Muscle layer of duodenum (tissue), 2 donors: ENCODE data around the gene KANK2.
"Not testable (repeated sequence)": the region's sequence is repeated elsewhere in the genome, so short reads cannot be mapped to it uniquely, and the experiment has no call there.

ENCODE experiments used
- H3K27ac ChIP-seq: one replicate; pipeline ENCODE4 v1.7.0; 2013; ENCODE audit warnings: mild to moderate bottlenecking, low read length
- H3K27me3 ChIP-seq: one replicate; pipeline ENCODE4 v1.7.0; 2013; ENCODE audit warnings: low read depth, mild to moderate bottlenecking, control low read depth, low read length
- H3K36me3 ChIP-seq, 2 donors: one replicate each; pipeline ENCODE4 v1.7.0; 2013; ENCODE audit warnings: low read length in 2 of 2, control low read depth in 1 of 2, mild to moderate bottlenecking in 1 of 2; ENCODE audit not compliant: insufficient read depth in 2 of 2, control insufficient read depth in 1 of 2
- H3K4me1 ChIP-seq, 2 donors: one replicate each; pipeline ENCODE4 v1.7.0; 2013; ENCODE audit warnings: low read length in 2 of 2, mild to moderate bottlenecking in 2 of 2, control low read depth in 1 of 2, moderate library complexity in 1 of 2; ENCODE audit not compliant: insufficient read depth in 2 of 2, control insufficient read depth in 1 of 2
- H3K4me3 ChIP-seq, 2 donors: one replicate each; pipeline ENCODE4 v1.7.0; 2013; ENCODE audit warnings: low read length in 2 of 2, low read depth in 1 of 2, mild to moderate bottlenecking in 1 of 2
- H3K9me3 ChIP-seq, 2 donors: one replicate each; pipeline ENCODE4 v1.7.0; 2013; ENCODE audit warnings: low read length in 2 of 2, control low read depth in 1 of 2, mild to moderate bottlenecking in 1 of 2; ENCODE audit not compliant: control insufficient read depth in 1 of 2
- donor health status: healthy.

Gene KANK2

GRCh38 chr19:11151181-11151580 lies 46.2 kb downstream of the KANK2 start:
- peak overlapping the region; percentile 63 for H3K27ac ChIP-seq
- no peaks in the 10 kb centered on the region for H3K36me3 ChIP-seq
- H3K4me3 ChIP-seq: no peak overlapping the region
- no peaks in the 10 kb centered on the region for H3K27me3 ChIP-seq
- no peaks in the 10 kb centered on the region for H3K9me3 ChIP-seq
- peaks cover 0 to 10% of the 10 kb centered on the region in 2 donors for H3K4me1 ChIP-seq

- no peak overlapping the region for H3K4me3 ChIP-seq
- H3K9me3 ChIP-seq: no peaks in the 10 kb centered on the region
- no peaks in the 10 kb centered on the region for H3K27me3 ChIP-seq
- peaks cover 0 to 7% of the 10 kb centered on the region in 2 donors for H3K4me1 ChIP-seq
- no peak overlapping the region for H3K27ac ChIP-seq
- H3K36me3 ChIP-seq: no peaks in the 10 kb centered on the region
These were observed 49.3 kb downstream of the KANK2 start for GRCh38 chr19:11148001-11148400.

GRCh38 chr19:11145536-11145924 lies 51.8 kb downstream of the KANK2 start:
- peaks cover 5 to 20% of the 10 kb centered on the region in 2 donors for H3K4me1 ChIP-seq

GRCh38 chr19:11142528-11143171 lies 54.7 kb downstream of the KANK2 start:
- Histone ChIP-seq H3K27ac (peak overlapping the region; percentile 82), H3K27me3 (no peaks in the 10 kb centered on the region), H3K4me3 (peak overlapping the region; percentile 33 to 53), H3K9me3 (no peaks in the 10 kb centered on the region), H3K36me3 (no peaks in the 10 kb centered on the region), H3K4me1 (peaks cover 17 to 42% of the 10 kb centered on the region in 2 donors)

More at GRCh38 chr19:11145536-11145924, 51.8 kb downstream of the KANK2 start:
- Histone ChIP-seq H3K36me3 (no peaks in the 10 kb centered on the region), H3K27me3 (no peaks in the 10 kb centered on the region), H3K4me3 (no peak overlapping the region), H3K27ac (no peak overlapping the region), H3K9me3 (no peaks in the 10 kb centered on the region)

GRCh38 chr19:11141937-11142527 lies 55.3 kb downstream of the KANK2 start:
- no peaks in the 10 kb centered on the region for H3K27me3 ChIP-seq
- H3K9me3 ChIP-seq: no peaks in the 10 kb centered on the region
- H3K4me3 ChIP-seq: no peak overlapping the region
- no peaks in the 10 kb centered on the region for H3K36me3 ChIP-seq
- H3K4me1 ChIP-seq: peaks cover 17 to 42% of the 10 kb centered on the region in 2 donors
- peak overlapping the region; percentile 30 for H3K27ac ChIP-seq

GRCh38 chr19:11140896-11141295 lies 56.4 kb downstream of the KANK2 start:
- no peaks in the 10 kb centered on the region for H3K27me3 ChIP-seq
- H3K4me1 ChIP-seq: peaks cover 17 to 46% of the 10 kb centered on the region in 2 donors
- H3K36me3 ChIP-seq: no peaks in the 10 kb centered on the region
- no peak overlapping the region for H3K27ac ChIP-seq
- H3K4me3 ChIP-seq: no peak overlapping the region
- H3K9me3 ChIP-seq: no peaks in the 10 kb centered on the region

- not testable (repeated sequence) for H3K27me3 ChIP-seq, H3K4me3 ChIP-seq, H3K36me3 ChIP-seq, H3K27ac ChIP-seq, H3K9me3 ChIP-seq
- peaks cover 17 to 46% of the 10 kb centered on the region in 2 donors for H3K4me1 ChIP-seq
These were observed 57.3 kb downstream of the KANK2 start for GRCh38 chr19:11140023-11140538.

- peak overlapping the region in 1 of 2 donors; percentile 30 for H3K4me3 ChIP-seq
- no peaks in the 10 kb centered on the region for H3K27me3 ChIP-seq
- H3K9me3 ChIP-seq: no peaks in the 10 kb centered on the region
- no peaks in the 10 kb centered on the region for H3K36me3 ChIP-seq
- peak overlapping the region; percentile 87 for H3K27ac ChIP-seq
- H3K4me1 ChIP-seq: peaks cover 17 to 46% of the 10 kb centered on the region in 2 donors
These were observed 58.6 kb downstream of the KANK2 start for GRCh38 chr19:11138601-11139300.

- no peaks in the 10 kb centered on the region for H3K9me3 ChIP-seq
- H3K4me3 ChIP-seq: peak overlapping the region; percentile 40 to 46
- peak overlapping the region; percentile 63 for H3K27ac ChIP-seq
- H3K4me1 ChIP-seq: peaks cover 17 to 37% of the 10 kb centered on the region in 2 donors
- no peaks in the 10 kb centered on the region for H3K27me3 ChIP-seq
- H3K36me3 ChIP-seq: no peaks in the 10 kb centered on the region
These were observed 59.6 kb downstream of the KANK2 start for GRCh38 chr19:11137542-11138384.

- H3K36me3 ChIP-seq: peaks cover 7 to 8% of the 10 kb centered on the region in 2 donors
- no peaks in the 10 kb centered on the region for H3K9me3 ChIP-seq
- H3K27me3 ChIP-seq: no peaks in the 10 kb centered on the region
- H3K4me3 ChIP-seq: no peak overlapping the region
- no peak overlapping the region for H3K27ac ChIP-seq
- H3K4me1 ChIP-seq: peaks cover 11 to 26% of the 10 kb centered on the region in 2 donors
These were observed 60.8 kb downstream of the KANK2 start for GRCh38 chr19:11136400-11137101.
